HPDE6-E6E7 (cell line): ENCODE data around the gene PTPRF.
"Not testable (repeated sequence)": the region's sequence is repeated elsewhere in the genome, so short reads cannot be mapped to it uniquely, and the experiment has no call there.

Experiments
- DNase-seq: peaks from one replicate; pipeline ENCODE4 v3.0.0; 2011; ENCODE audit warnings: missing footprints; ENCODE audit errors: extremely low spot score

Gene PTPRF

DNA sequence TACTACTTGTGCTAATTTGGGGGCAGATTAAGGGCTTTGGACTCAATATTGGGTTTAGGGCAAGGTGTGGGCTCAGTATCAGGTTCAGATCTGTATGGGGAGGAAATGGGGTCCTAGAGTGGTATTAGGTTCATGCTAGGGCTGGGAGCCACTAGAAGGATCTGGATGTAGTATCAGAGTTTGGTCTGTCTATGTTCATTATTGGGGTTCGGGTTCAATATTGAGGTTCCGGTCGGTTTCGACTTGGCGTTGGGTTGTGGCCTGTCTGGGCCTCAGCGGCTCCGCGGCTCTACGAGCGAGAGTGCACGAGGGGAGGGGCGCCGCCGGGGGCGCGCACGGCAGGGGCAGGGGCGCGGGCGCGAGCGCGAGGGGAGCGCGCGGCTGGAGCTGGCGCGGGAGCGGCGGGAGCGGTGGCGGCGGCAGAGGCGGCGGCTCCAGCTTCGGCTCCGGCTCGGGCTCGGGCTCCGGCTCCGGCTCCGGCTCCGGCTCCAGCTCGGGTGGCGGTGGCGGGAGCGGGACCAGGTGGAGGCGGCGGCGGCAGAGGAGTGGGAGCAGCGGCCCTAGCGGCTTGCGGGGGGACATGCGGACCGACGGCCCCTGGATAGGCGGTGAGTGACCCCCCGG, at the start of gene PTPRF:
TSS of gene PTPRF (plus strand) at position 401 of the 624 bp plus-strand sequence. CDS start 14,193 bp downstream, outside the sequence.
- DNase-seq = peak; percentile 58

- DNase-seq = no peak
These were observed 49.2 kb upstream of the PTPRF start for GRCh38 chr1:43481491-43481890.

DNA sequence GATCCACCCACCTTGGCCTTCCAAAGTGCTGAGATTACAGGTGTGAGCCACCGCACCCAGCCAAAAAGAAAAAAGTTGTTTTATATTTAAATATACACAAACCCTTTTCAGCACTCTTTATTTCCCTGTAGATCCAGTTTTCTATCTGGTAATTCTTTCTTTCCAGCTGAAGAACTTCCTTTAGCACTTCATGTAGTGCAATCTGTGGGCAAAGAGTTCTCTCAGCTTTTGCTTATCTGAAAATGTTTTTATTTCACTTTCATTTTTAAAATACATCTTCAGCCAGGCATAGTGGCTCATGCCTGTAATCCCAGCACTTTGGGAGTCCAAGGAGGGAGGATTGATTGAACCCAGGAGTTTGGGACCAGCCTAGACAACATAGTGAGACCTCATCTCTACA, 48.5 kb upstream of the PTPRF start:
- no peak for DNase-seq

DNA sequence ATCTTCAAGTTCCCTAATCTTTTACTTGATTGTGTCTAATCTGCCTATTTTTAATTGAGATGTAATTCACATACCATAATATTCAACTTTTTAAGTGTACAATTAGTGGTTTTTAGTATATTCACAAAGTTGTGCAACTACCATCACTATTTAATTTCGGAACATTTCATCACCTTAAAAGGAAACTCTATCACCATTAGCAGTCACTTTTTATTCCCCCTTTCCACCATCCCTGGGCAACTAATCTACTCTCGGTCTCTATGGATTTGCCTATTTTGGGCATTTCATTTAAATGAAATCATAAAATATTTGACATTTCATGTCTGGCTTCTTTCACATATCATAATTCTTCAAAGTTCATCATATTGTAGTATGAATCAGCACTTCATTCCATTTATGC, 46.3 kb upstream of the PTPRF start:
- DNase-seq = no peak

- no peak for DNase-seq
These were observed 42.5 kb upstream of the PTPRF start for GRCh38 chr1:43488165-43488564.

GRCh38 chr1:43491061-43491460, 39.6 kb upstream of the PTPRF start:
- DNase-seq = no peak

- no peak for DNase-seq
These were observed 37.9 kb upstream of the PTPRF start for GRCh38 chr1:43492826-43493225.

DNA sequence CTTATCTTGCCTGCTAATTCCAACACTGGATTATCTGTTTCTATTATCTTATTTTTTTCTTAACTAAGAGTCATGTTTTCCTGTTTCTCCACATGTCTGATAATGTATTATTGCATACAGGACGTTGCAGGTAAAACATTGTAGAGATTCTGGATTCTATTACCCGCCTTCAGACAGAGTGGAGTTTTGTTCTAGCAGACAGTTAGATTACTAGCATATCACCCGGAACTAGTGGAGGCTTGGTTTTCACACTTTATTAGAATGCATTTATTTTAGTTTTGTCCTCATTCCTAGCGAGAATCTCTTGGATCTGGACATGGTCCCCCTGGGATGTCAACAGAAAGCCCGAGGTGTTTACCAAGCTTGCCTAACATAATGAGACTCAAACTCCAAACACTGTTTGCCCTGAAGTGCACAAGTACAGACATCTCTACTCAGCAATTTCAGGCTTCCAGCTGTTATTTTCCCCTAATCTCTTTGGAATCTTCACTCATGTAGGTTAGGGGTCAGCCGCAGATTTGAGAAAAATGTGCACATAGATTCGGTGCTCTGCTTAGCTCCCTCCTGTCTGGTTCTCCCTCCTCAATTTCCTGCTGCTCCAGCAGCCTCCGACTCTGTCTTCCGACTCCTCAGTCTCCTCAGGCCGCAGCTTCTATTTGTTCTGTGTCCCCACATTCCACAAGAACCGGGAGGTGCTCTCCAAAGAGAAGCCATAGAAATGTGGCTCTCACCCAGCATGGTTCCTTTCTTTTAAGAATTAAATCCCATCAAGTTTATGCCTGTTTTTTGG, 36.8 kb upstream of the PTPRF start:
- DNase-seq = no peak

GRCh38 chr1:43495204-43495603, 35.5 kb upstream of the PTPRF start:
- DNase-seq = no peak

- DNase-seq = no peak
These were observed 30.8 kb upstream of the PTPRF start for GRCh38 chr1:43499898-43500297.

GRCh38 chr1:43501806-43502205, 28.9 kb upstream of the PTPRF start:
- DNase-seq = not testable (repeated sequence)

- DNase-seq = no peak
These were observed 27.1 kb upstream of the PTPRF start for GRCh38 chr1:43503534-43503933.

GRCh38 chr1:43505077-43505780, 25.5 kb upstream of the PTPRF start:
- DNase-seq = no peak

- no peak for DNase-seq
These were observed 24.4 kb upstream of the PTPRF start for GRCh38 chr1:43506233-43506632.

DNA sequence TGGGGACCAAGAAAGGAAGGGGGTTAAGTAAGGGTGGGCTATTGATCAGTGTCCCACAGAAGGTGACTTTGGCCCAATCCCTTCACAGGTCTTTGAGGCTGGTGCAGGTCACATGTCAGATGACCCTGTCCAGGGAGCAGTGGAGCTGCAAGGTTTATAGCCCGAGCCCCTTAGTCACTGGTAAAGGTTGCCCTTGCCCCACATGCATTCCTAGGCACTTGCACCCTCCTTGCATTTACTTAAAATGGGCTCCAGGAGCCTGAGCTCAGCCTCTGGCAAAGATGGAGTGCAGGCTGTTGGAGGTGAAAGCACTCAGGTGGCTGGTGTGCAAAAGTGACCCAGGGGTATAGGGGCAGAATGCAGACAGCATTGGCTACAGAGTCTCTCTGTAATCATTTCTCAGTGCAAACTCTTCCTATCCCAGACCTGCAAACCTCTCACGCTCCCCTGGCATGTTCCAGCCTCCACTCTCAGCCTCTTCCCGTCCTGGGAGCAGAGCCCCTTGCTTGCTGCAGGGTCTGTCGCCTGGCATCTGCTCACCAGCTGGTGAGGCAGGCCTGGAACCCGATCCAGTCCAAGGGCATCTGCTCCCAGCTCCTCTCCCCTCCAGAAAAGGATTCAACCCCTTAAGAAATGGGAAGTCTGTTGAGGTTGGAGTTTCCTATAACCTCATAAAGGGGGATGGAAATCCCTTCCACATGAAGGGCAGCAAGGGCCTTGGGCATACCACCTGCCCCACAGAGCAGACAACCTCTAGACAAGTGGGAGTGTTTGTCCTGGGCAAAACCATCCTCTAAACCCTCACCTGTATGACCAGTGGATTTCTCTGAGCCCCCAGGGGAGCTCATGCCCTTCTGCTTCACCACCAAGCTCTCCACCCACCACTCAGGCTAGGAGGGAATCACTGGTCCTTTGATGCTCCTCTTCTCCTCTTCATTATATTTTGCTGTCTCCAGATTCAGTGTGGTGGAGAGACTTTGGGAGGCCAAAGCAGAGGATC, 23.1 kb upstream of the PTPRF start:
- no peak for DNase-seq

GRCh38 chr1:43509007-43509739, 21.5 kb upstream of the PTPRF start:
- no peak for DNase-seq

DNA sequence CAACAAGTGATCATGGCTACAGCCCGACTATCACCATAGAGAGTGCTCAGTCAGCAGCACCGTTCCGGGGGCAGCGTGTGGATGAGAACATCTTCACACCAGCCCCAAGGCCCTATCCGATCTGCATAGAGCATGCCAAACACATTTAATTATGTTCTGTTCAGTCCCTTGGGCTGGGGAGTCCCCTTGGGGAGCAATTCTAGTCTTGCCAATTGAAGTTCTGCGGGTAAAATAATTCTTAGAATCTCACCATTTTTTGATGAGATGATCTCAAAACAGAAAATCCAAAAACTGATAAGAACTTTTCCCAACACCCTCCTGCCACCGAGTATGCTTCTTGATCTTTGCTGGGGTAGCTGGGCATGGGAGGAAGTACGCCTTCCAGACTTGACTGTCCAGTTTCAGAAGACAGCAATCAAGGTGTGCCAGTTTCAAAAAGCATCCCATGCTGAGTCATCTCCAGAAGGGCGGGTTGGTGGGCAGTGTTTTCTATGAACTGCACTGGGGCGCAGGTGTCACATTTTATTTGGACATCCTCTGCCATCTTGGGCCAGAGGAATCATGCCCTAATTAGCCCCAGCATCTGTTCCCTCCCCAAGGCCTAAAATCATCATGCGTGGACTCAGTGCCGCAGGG, 20.8 kb upstream of the PTPRF start:
- peak; percentile 50 for DNase-seq

GRCh38 chr1:43510621-43511020, 20.1 kb upstream of the PTPRF start:
- no peak for DNase-seq

- DNase-seq = no peak
These were observed 19.3 kb upstream of the PTPRF start for GRCh38 chr1:43511394-43511793.

DNA sequence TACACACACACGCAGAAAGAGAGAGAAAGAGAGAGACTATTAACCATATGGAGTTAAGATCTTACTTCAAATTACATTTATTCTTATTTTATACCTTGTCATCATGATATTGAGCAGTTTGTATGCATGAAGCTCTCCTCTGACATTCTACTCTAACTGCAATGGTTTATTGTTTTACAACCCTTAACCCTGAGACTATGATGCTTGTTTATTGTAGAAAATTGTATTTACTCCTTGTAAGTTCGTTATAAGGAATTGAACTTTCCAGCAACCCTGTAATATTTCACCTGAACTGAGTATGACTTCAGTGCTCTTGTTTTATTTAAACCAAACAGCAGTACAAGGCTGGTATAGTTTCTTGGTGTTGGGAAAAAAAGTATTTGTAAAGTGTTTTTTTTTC, 18.6 kb upstream of the PTPRF start:
- DNase-seq = no peak
